ENCODE measurements around the gene PASK. TPM values are rescaled to one million over a fixed set of nuclear protein-coding genes. Genes with fewer than 3 reads are reported as not detected.

The PASK gene
- total and polyA plus RNA-seq, 9 of the 15 experiments (the other 6 are each of a cell fraction or from before 2014, with no cell fraction given) = 1.5 to 30.3 (median 9.9) TPM

GRCh38 chr2:241125626-241126025, 23.6 kb downstream of the PASK start (continued):
- TF ChIP-seq MCM3 (IDR thresholded peaks at IDR 0.05) = no peak

DNA sequence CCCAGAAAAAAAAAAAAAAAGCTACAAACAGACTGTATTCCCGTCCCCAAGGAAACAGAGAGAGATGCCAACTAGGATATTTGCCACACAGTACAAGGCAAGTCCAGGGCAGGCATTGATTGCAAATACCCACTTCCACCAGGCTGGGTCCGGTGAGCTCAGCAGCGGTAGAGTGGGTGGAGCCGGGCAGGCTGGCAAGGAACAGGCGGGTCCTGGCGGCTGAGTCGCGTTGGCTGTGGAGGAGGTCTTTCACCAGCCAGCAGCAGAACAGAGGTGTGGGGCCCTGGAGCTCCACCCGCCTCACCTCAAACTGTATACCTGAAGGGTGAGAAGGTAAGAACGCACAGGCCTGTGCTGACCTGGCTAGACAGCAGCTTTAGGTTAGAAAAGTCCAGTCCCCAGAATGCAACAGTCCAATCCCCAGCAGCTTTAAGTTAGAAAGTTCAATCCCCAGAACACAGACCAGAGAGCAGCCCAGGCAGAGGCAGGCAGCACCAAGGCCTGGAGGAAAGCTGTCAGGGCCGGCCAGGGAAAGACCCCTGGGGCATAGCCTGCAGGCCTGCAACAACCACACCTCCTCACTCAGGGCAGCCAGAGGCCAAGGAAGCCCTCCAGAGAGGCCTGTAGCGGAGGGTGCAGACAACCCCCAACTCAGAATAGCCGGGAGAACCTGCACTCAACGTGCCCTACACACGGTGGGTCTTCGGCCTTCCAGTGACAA, 25.3 kb downstream of the PASK start:
- no peak overlapping the region for H3K27ac ChIP-seq (ENCODE audit: extremely low read depth, low read depth, low read length)
- H3K9ac ChIP-seq (ENCODE audit: insufficient read depth in 1 of 2, low read depth in 2 of 2, low read length in 2 of 2) = no peak overlapping the region; a peak in 1 of 4 replicates
- H3K36me3 ChIP-seq (ENCODE audit: control insufficient read depth, insufficient read depth, low read length) = peaks cover 19% of the 10 kb centered on the region; the same call in 1 of the 3 replicates
- FAIRE-seq (no peak), ATAC-seq (no peak), DNase-seq (ENCODE audit: extremely low read depth in 1 of 4, low spot score in 3 of 4) (no peak)
- no peak overlapping the region for H3K4me2 ChIP-seq (ENCODE audit: insufficient read depth, low read length)
- H3K79me2 ChIP-seq (ENCODE audit: control insufficient read depth, insufficient read depth, low read length) = no peaks in the 10 kb centered on the region
- POLR2A ChIA-PET = no interaction called here
- intact Hi-C loops (cut with micrococcal nuclease) = no loop called here
- no peaks in the 10 kb centered on the region for H3K9me1 ChIP-seq (ENCODE audit: control insufficient read depth, insufficient read depth, low read length)
- WGBS (ENCODE audit: insufficient coverage, low coverage, missing lambda C conversion rate) = 70% methylated on average over 4 of the region's 16 CpGs
- H3K4me3 ChIP-seq = no peak overlapping the region
- CTCF ChIA-PET (ENCODE audit: low intra/inter-chr PET ratio) = no interaction called here
- H3K4me1 ChIP-seq (replicated peaks in 1 of 2; ENCODE audit: control insufficient read depth in 2 of 2, insufficient read depth in 2 of 2, low read length in 2 of 2) = no peaks in the 10 kb centered on the region; a peak in 1 of 5 replicates
- no peak overlapping the region for H2AFZ ChIP-seq (ENCODE audit: low read depth, low read length)
- no peaks in the 10 kb centered on the region for H3K9me3 ChIP-seq (replicated peaks; ENCODE audit: control insufficient read depth, insufficient read depth, low read depth, low read length)
- no peaks in the 10 kb centered on the region for H4K20me1 ChIP-seq (replicated peaks; ENCODE audit: control insufficient read depth, insufficient read depth, low read length)
- in situ Hi-C loops (cut with MboI) = no loop called here
- BruUV-seq (replicated peaks) = no TSS peak
- H3K27me3 ChIP-seq (ENCODE audit: control insufficient read depth in 2 of 2, insufficient read depth in 2 of 2, low read length in 2 of 2) = no peaks in the 10 kb centered on the region
- TF ChIP-seq ZNF830 (CRISPR knock-in tag; IDR thresholded peaks at IDR 0.05) (no peak), NR2F6 (CRISPR knock-in tag; IDR thresholded peaks at IDR 0.05) (no peak), RFX1 (IDR thresholded peaks at IDR 0.05) (no peak), RCOR1 (IDR thresholded peaks at IDR 0.05; ENCODE audit: borderline replicate concordance in 1 of 2, low read depth in 2 of 2, low read length in 2 of 2) (no peak), CREBBP (IDR thresholded peaks at IDR 0.05; ENCODE audit: low read depth, low read length) (no peak), NFE2L1 (tag; IDR thresholded peaks at IDR 0.05; ENCODE audit: borderline replicate concordance, low read depth) (no peak), ILF3 (IDR thresholded peaks at IDR 0.05; ENCODE audit: borderline replicate concordance) (no peak), TCF7L2 (IDR thresholded peaks at IDR 0.05; ENCODE audit: low read depth, low read length) (no peak), HDAC6 (IDR thresholded peaks at IDR 0.05; ENCODE audit: low read depth, low read length) (no peak), ARHGAP35 (IDR thresholded peaks at IDR 0.05; ENCODE audit: partially characterized antibody) (no peak), CREB1 (IDR thresholded peaks at IDR 0.05) (no peak), CREB1 (CRISPR knock-in tag; IDR thresholded peaks at IDR 0.05) (no peak), ZNF75A (CRISPR knock-in tag; IDR thresholded peaks at IDR 0.05) (no peak)
- TF ChIP-seq, protein P1, sequence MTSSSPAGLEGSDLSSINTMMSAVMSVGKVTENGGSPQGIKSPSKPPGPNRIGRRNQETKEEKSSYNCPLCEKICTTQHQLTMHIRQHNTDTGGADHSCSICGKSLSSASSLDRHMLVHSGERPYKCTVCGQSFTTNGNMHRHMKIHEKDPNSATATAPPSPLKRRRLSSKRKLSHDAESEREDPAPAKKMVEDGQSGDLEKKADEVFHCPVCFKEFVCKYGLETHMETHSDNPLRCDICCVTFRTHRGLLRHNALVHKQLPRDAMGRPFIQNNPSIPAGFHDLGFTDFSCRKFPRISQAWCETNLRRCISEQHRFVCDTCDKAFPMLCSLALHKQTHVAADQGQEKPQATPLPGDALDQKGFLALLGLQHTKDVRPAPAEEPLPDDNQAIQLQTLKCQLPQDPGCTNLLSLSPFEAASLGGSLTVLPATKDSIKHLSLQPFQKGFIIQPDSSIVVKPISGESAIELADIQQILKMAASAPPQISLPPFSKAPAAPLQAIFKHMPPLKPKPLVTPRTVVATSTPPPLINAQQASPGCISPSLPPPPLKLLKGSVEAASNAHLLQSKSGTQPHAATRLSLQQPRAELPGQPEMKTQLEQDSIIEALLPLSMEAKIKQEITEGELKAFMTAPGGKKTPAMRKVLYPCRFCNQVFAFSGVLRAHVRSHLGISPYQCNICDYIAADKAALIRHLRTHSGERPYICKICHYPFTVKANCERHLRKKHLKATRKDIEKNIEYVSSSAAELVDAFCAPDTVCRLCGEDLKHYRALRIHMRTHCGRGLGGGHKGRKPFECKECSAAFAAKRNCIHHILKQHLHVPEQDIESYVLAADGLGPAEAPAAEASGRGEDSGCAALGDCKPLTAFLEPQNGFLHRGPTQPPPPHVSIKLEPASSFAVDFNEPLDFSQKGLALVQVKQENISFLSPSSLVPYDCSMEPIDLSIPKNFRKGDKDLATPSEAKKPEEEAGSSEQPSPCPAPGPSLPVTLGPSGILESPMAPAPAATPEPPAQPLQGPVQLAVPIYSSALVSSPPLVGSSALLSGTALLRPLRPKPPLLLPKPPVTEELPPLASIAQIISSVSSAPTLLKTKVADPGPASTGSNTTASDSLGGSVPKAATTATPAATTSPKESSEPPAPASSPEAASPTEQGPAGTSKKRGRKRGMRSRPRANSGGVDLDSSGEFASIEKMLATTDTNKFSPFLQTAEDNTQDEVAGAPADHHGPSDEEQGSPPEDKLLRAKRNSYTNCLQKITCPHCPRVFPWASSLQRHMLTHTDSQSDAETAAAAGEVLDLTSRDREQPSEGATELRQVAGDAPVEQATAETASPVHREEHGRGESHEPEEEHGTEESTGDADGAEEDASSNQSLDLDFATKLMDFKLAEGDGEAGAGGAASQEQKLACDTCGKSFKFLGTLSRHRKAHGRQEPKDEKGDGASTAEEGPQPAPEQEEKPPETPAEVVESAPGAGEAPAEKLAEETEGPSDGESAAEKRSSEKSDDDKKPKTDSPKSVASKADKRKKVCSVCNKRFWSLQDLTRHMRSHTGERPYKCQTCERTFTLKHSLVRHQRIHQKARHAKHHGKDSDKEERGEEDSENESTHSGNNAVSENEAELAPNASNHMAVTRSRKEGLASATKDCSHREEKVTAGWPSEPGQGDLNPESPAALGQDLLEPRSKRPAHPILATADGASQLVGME (CRISPR knock-in tag; IDR thresholded peaks at IDR 0.05) = no peak
